DOHH2 (cell line): ENCODE measurements around the gene ACLY.

Experiments used
- EZH2phosphoT487 ChIP-seq: fragments of 200-600 bp; sonication (generic); IDR thresholded peaks from 2 replicates; pipeline ENCODE4 v1.6.1; 2017; ENCODE audit warnings: borderline replicate concordance, mild to moderate bottlenecking, antibody characterized with exemption, low read length, moderate library complexity, mixed read lengths
- TF ChIP-seq, protein P1 (sequence below): fragments of 200-600 bp; sonication (generic); IDR thresholded peaks from one replicate; pipeline ENCODE4 v1.5.1; 2014; ENCODE audit warnings: antibody characterized with exemption, mild to moderate bottlenecking, low read depth, low read length; ENCODE audit not compliant: poor library complexity, severe bottlenecking

DNA sequence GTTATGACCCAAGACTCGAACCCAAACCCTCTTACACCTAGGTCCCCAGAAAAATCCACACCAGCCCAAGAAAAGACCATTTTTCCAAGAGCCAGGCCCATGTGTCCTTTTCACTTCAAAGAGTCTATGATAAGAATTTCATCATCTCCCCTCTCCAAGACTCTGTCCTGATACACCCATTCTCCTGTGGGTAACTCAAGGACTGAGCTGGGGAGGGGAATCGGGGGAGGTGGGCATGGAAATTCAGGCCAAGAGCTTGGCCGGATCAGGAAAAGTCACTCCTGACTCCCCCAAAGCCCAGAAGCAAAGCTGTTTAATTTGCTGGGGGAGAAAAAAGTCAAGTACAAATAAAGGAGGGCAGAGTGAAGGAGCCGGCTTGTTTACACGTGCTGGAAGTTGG lies 3.7 kb downstream of the ACLY start:
- TF ChIP-seq, protein P1, sequence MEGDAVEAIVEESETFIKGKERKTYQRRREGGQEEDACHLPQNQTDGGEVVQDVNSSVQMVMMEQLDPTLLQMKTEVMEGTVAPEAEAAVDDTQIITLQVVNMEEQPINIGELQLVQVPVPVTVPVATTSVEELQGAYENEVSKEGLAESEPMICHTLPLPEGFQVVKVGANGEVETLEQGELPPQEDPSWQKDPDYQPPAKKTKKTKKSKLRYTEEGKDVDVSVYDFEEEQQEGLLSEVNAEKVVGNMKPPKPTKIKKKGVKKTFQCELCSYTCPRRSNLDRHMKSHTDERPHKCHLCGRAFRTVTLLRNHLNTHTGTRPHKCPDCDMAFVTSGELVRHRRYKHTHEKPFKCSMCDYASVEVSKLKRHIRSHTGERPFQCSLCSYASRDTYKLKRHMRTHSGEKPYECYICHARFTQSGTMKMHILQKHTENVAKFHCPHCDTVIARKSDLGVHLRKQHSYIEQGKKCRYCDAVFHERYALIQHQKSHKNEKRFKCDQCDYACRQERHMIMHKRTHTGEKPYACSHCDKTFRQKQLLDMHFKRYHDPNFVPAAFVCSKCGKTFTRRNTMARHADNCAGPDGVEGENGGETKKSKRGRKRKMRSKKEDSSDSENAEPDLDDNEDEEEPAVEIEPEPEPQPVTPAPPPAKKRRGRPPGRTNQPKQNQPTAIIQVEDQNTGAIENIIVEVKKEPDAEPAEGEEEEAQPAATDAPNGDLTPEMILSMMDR, result no peak
- TF ChIP-seq EZH2phosphoT487, result no peak
